Right renal cortex interstitium (tissue), 3 donors: Measurements from ENCODE around the gene EPB41. TPM values are rescaled to one million over a fixed set of nuclear protein-coding genes. Genes with fewer than 3 reads are reported as not detected.
A peak's percentile ranks its signal among the peaks of the same experiment; 100 is the strongest.
"Not testable (repeated sequence)": the region's sequence is repeated elsewhere in the genome, so short reads cannot be mapped to it uniquely, and the experiment has no call there.

Experiments
- DNase-seq, 3 donors: peaks; one replicate each; pipeline ENCODE4 v3.0.0-alpha.2; 2013; ENCODE audit warnings: low read depth in 3 of 3, low spot score in 2 of 3
- polyA plus RNA-seq, 3 donors: library from polyadenylated mRNA; unstranded; fragments of 120-200 nt; gene quantifications; one replicate each; pipeline ENCODE4 v1.2.1, GENCODE V29; 2013; ENCODE audit not compliant: insufficient read length in 3 of 3

The EPB41 gene
- polyA plus RNA-seq, 3 donors: 55.8 to 57.9 (median 56.5) TPM

DNA sequence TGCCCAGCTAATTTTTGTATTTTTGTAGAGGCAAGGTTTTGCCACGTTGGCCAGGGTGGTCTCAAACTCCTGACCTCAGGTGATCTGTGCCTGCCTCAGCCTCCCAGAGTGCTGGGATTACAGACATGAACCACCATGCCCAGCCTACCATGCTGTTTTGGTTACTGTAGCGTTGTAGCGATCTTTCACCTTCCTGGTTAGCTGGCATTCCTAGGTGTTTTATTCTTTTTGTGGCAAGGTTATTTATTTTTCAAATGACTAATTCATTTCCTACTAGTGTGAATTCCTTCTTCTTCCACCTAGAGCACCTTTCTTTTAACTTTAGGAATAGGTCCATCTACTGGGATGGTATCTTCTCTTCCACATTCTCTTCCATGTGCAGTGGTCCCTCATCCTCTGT is 180.1 kb downstream of the EPB41 start:
- DNase-seq: no peak

GRCh38 chr1:29094954-29095353 is 180.6 kb downstream of the EPB41 start:
- DNase-seq: no peak

- no peak for DNase-seq
Observed at GRCh38 chr1:29096231-29096886, 182.0 kb downstream of the EPB41 start.

DNA sequence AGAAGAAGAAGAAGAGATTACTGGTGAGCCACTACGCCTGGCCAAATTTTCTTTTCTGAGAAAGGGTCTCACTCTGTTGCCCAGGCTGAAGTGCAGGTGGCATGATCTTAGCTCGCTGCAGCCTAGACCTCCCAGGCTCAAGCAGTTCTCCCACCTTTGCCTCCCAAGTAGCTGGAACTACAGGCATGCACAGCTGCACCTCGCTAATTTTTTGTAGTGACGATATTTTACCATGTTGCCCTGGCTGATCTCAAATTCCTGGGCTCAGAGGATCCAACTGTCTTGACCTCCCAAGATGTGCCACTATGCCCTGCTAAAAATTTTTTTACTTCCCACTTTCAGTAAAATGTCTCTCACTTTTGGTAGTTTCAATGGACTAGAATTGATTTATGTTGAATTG is 184.9 kb downstream of the EPB41 start:
- no peak for DNase-seq

GRCh38 chr1:29100487-29100886 is 186.1 kb downstream of the EPB41 start:
- DNase-seq: no peak

- DNase-seq: no peak
Observed at GRCh38 chr1:29105822-29106221, 191.5 kb downstream of the EPB41 start.

DNA sequence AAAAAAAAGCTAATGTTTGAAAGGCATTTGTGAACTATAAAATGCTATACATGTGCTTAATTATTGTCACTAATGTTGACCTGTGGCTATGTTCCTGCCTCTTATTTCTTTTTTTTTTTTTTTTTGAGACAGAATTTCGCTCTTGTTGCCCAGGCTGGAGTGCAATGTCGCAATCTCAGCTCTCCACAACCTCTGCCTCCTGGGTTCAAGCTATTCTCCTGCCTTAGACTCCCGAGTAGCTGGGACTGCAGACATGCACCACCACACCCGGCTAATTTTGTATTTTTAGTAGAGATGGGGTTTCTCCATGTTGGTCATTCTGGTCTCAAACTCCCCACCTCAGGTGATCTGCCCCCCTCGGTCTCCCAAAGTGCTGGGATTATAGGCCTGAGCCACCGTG is 193.7 kb downstream of the EPB41 start:
- DNase-seq: not testable (repeated sequence)

DNA sequence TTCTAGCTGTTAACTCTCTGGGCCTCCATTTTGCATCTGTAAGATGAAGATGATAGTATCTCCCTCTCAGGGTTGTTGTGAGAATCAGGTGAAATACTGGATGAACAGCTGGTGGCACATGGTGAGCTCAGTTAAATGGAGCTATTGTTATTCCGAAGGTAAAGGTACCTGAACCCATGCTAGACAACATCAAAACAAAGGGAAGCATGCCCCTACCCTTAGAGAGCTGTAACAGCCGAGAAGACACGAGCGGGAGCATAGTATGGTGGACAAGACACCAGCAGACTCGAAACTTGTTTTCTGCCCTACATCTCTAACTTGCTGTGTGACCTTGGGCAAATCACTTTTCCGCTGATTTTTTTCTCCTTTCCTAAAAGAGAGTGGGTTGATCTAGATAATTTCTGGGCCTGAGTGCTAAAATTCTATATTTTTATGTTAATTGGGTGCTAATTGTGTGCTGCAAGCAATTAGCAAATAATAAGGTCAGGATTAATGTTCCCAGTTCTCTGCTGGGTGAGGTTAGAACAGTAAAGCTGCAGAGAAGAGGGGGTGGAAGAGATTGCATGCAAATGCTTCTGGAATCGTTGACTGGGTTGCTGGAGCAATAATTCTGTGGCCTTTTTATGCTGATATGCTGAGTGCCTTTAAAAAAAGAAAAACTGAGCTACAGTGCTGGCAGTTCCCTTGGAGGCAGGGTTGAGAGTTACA is 198.5 kb downstream of the EPB41 start:
- no peak for DNase-seq

DNA sequence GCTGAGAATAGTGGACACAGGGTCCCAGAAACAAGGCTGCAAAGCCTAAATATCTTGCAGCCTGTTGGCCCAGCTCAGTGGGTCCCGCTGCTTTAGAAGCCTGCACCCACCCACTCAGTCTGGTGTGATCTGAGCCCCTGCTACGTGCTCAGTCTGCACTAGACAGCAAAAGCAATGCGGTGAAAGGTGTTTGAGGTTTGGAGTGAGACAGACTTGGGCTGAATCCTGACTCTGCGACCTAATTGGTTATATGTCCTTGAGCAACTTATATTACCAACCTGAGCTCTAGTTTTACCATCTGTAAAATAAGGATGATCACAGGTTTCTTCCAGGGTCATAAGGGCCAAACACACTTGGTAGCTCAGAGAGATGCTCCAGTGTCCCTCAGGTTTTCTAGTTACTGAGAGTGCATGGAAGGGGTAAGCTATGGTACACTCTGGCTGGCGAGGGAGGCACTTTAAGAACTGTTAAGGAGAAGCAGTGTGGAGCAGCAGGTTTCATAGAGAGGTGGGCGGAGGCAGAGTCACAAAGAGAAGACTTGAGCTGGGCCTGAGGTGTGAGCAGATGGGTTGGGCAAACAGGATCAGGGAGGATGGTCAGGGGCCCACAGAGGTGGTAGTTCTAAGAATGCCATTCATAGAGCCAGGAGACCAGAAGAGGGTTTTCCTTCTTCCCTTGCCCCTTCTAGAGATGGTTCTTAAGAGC is 199.2 kb downstream of the EPB41 start:
- DNase-seq: no peak

- DNase-seq: no peak
Observed at GRCh38 chr1:29114654-29115053, 200.3 kb downstream of the EPB41 start.

DNA sequence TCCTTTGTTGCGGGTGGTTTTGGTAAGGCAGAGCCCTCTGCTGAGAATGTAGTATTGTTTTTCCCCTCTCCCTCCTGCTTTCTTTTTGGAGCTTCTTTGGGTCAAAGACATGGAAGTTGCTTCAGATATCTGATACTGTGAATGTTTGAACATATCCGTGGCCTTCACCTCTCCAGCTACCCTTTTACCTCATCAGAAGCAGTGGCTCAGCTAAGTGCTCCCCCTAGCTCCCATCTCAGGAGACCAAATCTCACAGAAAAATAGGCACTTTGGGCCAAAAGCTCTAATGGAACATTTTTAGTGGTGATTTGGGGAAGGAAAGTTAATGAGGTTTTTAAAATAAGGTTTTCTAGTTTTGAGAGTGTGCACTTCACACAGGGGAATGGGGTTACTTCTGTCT is 203.0 kb downstream of the EPB41 start:
- no peak for DNase-seq

DNA sequence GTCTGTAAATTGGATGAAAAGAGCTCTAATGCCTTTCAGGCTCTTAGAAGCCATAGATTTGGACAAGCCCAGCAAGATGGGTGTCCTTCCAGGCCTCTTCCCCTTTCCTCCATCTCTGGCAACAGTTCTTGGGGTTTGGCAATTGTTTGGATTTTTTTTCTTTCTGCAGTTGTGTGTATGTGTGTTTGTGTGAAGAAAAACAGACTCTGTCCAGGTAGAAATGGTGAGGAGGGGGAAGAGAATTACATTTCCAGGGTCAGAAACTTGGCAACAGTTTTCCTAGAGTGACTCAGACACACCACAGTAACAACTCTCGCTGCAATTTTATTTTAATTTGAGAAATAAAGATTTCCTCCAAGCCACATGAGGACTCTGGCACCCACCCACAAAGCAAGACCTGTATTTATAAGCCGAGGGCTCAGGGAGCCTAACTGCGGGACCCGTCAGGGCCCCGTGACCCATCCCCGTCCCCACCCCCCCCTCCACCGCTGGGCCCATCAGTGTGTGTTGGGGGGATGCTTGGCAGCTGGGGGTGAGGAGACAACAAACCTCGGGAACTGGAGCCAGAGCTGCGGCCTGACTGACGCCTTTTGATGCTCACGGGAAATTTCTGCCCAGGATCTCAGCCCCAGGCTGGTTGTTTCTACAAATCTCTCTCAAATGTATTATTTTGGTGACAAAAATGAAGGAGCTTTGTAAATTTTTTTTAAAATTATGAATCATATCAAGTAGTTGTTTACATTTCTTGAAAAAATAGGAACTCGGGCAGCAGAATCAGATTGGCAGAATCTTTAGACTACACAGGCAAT is 205.0 kb downstream of the EPB41 start:
- no peak for DNase-seq

DNA sequence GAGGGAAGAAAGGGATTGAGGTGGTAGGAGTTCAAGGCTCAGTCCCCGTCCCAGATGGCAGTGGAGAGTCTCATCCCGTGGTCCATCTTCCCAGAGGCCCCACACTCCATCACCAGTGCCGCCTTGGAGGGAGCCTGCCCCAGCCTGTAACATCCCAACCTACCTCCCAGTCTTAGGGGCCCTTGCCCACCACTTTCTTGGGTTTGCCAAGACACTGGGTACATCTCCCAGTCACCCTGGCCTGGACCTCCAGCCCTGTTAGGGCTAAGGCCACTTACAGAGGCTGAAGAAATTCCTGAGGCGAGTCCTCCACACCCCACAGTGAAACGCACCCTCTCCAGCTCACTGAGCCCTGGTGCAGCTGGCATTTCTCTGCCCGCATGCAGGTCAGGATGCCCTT is 206.0 kb downstream of the EPB41 start:
- no peak for DNase-seq

- peak in 1 of 3 donors; percentile 44 for DNase-seq
Observed at GRCh38 chr1:29120947-29121485, 206.6 kb downstream of the EPB41 start.

GRCh38 chr1:29121516-29121935 is 207.2 kb downstream of the EPB41 start:
- DNase-seq: no peak

DNA sequence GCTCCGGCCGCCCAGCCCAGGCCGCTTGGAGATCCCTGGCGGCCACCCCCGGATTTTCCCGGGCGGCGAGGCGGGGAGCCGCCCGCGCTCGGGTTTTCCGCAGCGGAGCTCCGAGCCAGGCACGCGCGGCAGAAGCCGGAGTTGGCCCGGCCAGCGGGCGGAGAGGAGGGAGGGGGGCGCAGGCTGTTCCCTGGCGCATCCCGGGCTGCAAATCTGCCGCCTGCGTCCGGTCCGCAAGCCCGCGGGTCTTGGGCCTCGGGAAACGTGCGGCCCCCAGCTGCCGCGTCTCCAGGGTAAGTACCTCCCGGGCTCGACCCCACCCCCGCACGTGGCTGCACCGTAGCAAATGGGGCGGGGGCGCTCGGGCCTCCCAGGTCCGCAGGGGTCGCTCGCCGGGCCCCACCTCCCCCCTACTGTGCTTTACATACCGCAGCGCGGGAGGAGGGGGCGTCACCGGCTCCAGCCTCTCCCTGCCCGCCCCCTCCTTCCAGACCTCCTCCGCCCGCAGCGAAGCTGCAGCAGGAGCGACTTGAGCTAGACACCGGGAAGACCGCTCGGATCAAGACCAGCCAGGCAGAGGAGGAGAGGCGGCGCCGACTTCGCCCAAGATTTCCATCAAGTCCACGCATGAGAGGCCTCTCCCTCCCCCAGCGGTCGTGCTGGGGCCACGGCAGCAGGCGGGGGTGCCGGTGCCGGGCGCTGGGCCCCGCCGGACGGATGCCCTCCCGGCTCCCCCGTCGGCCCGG is 207.7 kb downstream of the EPB41 start:
- peak in 1 of 3 donors; percentile 32 for DNase-seq

GRCh38 chr1:29122682-29123052 is 208.3 kb downstream of the EPB41 start:
- no peak for DNase-seq

DNA sequence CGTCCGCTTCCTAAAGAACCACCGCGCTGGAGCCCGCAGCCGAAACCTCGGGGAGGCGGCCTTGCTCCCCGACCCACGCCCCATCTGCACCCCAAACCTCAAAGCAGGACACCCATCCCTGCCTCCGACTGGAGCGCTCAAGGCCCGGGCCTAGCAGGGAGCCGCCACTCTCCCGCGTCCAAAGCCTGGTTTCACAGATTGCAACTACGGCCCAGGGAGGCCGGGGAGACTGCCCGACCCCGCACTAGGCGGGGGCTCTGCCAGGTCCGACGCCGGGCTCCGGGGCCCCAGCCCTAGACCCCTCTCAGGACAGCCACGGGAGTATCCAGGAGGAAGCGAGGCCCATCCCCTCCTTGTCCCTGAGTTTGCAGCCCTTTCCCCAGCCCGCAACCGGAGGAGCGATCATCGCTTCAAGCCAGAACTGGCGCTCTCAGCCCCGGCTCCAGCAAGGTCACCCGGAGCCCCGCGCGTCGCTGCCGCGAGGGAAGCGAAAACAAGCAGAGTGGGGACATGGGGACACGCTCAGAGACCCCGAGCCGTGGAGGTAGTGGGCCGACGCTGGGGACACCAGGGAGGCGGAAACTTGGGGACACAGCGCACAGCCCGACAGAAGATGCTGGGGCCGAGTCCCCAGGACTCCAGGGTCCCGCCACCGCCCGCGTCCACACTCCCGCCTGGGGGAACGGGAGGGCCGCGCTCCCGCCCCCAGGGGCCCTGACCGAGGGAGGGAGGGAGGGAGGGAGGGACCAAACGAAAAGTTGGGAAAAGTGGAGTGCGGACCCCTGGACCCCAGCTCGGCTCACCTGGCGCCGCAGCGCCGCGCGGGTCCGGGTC is 208.9 kb downstream of the EPB41 start:
- peak in 1 of 3 donors; percentile 15 for DNase-seq

GRCh38 chr1:29123887-29124365 is 209.6 kb downstream of the EPB41 start, which contains the start of gene TMEM200B:
TMEM200B (minus strand) TSS chr1:29123903; CDS start chr1:29121828, 2,075 bp downstream.
- peak in 1 of 3 donors; percentile 10 for DNase-seq
